ENCODE data around the gene TSBP1.
A peak's percentile ranks its signal among the peaks of the same experiment; 100 is the strongest.

The TSBP1 gene

DNA sequence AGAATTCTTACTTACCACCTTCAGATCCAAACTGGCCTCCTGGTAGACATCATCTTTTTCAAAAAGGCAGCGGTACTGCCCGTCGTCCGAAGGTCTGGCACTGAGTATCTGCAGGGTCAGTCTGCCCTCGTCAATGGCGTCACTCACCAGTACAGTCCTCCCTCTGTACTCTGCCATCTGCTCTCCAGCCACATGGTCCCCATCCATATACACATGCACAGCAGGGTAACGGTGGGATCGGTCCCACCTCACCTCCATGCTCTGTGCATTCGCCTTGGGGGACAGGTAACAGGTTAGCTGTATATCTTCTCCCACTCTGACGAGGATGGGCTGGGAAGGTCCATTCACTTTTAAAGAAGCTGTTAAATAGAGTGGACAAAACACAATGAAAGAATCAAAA is 24.3 kb upstream of the TSBP1 start:
- H3K27ac ChIP-seq (ENCODE audit: low read depth, low read length) = no peak overlapping the region
- peaks cover 48% of the 10 kb centered on the region for H3K4me1 ChIP-seq (ENCODE audit: control insufficient read depth, low read length)
- H4K20me1 ChIP-seq (ENCODE audit: control insufficient read depth, insufficient read depth, low read depth, low read length) = no peaks in the 10 kb centered on the region
- no peaks in the 10 kb centered on the region for H3K27me3 ChIP-seq (ENCODE audit: control insufficient read depth, low read length)
- H3K4me2 ChIP-seq (ENCODE audit: low read length) = no peak overlapping the region
- no peaks in the 10 kb centered on the region for H3K9me3 ChIP-seq (ENCODE audit: control insufficient read depth, insufficient read depth, low read length)
- no peak overlapping the region for H3K4me3 ChIP-seq (ENCODE audit: low read length)
- no peaks in the 10 kb centered on the region for H3K79me2 ChIP-seq (ENCODE audit: control insufficient read depth, low read length)
- H3K36me3 ChIP-seq (ENCODE audit: control insufficient read depth, low read length) = no peaks in the 10 kb centered on the region
- H3K9me2 ChIP-seq (replicated peaks; ENCODE audit: control insufficient read depth, low read length) = no peaks in the 10 kb centered on the region
- TF ChIP-seq EZH2phosphoT487 (IDR thresholded peaks at IDR 0.05; ENCODE audit: borderline replicate concordance, low read length) = no peak
- TF ChIP-seq, protein P1, sequence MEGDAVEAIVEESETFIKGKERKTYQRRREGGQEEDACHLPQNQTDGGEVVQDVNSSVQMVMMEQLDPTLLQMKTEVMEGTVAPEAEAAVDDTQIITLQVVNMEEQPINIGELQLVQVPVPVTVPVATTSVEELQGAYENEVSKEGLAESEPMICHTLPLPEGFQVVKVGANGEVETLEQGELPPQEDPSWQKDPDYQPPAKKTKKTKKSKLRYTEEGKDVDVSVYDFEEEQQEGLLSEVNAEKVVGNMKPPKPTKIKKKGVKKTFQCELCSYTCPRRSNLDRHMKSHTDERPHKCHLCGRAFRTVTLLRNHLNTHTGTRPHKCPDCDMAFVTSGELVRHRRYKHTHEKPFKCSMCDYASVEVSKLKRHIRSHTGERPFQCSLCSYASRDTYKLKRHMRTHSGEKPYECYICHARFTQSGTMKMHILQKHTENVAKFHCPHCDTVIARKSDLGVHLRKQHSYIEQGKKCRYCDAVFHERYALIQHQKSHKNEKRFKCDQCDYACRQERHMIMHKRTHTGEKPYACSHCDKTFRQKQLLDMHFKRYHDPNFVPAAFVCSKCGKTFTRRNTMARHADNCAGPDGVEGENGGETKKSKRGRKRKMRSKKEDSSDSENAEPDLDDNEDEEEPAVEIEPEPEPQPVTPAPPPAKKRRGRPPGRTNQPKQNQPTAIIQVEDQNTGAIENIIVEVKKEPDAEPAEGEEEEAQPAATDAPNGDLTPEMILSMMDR (IDR thresholded peaks at IDR 0.05; ENCODE audit: low read depth, low read length, poor library complexity, severe bottlenecking) = no peak
- H3F3A ChIP-seq (ENCODE audit: control insufficient read depth, insufficient read depth) = peaks cover 6% of the 10 kb centered on the region

DNA sequence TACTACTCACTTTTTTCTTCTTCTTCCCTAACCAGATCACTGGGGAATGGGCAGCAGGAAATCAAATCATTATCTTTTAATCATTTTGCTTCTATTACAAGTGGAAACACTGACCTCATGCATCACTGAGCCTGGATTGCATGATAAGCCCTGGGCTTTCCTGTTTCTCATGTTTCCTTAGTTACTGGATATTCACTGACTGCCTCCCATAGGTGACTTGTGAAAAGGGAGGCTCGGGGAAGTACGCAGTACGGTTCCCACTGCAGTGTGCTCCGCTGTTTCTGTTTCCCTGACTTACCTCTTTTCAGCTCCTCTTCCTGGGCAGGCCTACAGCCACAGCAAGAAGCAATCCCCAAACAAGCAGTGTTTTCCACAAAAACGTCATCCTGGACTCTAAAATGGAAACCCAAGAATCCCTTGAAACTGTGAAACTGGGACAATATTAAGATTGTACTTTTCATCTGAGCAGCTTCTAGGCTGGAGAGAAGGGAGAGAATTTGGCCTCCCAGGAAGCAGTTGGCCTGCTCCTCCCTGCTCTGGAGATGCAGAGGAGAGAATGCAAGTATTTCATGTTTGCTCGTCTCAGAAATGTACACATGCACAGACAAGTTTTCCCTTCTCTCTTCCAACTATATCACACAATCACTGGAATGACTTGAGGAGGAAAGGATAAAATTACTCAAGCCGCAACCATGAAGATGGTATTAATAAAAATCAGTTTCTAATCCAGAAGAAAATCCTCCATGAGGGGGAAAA is 22.1 kb upstream of the TSBP1 start:
- no peaks in the 10 kb centered on the region for H3K9me3 ChIP-seq (ENCODE audit: control insufficient read depth, insufficient read depth, low read length)
- H3K4me2 ChIP-seq (ENCODE audit: low read length) = peak overlapping the region; percentile 41
- H3K9me2 ChIP-seq (replicated peaks; ENCODE audit: control insufficient read depth, low read length) = no peaks in the 10 kb centered on the region
- H3K36me3 ChIP-seq (ENCODE audit: control insufficient read depth, low read length) = no peaks in the 10 kb centered on the region
- no peaks in the 10 kb centered on the region for H4K20me1 ChIP-seq (ENCODE audit: control insufficient read depth, insufficient read depth, low read depth, low read length)
- no peaks in the 10 kb centered on the region for H3K79me2 ChIP-seq (ENCODE audit: control insufficient read depth, low read length)
- H3K27me3 ChIP-seq (ENCODE audit: control insufficient read depth, low read length) = no peaks in the 10 kb centered on the region
- H3F3A ChIP-seq (ENCODE audit: control insufficient read depth, insufficient read depth) = peaks cover 6% of the 10 kb centered on the region
- H3K27ac ChIP-seq (ENCODE audit: low read depth, low read length) = no peak overlapping the region
- TF ChIP-seq EZH2phosphoT487 (IDR thresholded peaks at IDR 0.05; ENCODE audit: borderline replicate concordance, low read length) = no peak
- TF ChIP-seq, protein P1 (IDR thresholded peaks at IDR 0.05; ENCODE audit: low read depth, low read length, poor library complexity, severe bottlenecking) = no peak
- H3K4me1 ChIP-seq (ENCODE audit: control insufficient read depth, low read length) = peaks cover 45% of the 10 kb centered on the region
- peak overlapping the region; percentile 11; the same call in 1 of the 2 replicates for H3K4me3 ChIP-seq (ENCODE audit: low read length)

- Histone ChIP-seq H3K36me3 (ENCODE audit: control insufficient read depth, low read length) (no peaks in the 10 kb centered on the region), H3K27me3 (ENCODE audit: control insufficient read depth, low read length) (no peaks in the 10 kb centered on the region), H3K9me2 (replicated peaks; ENCODE audit: control insufficient read depth, low read length) (no peaks in the 10 kb centered on the region), H3K27ac (ENCODE audit: low read depth, low read length) (no peak overlapping the region), H3K4me1 (ENCODE audit: control insufficient read depth, low read length) (peaks cover 25% of the 10 kb centered on the region), H3K9me3 (ENCODE audit: control insufficient read depth, insufficient read depth, low read length) (no peaks in the 10 kb centered on the region), H3F3A (ENCODE audit: control insufficient read depth, insufficient read depth) (no peaks in the 10 kb centered on the region; the same call in 1 of the 2 replicates), H3K4me3 (ENCODE audit: low read length) (no peak overlapping the region), H3K4me2 (ENCODE audit: low read length) (no peak overlapping the region), H3K79me2 (ENCODE audit: control insufficient read depth, low read length) (no peaks in the 10 kb centered on the region), H4K20me1 (ENCODE audit: control insufficient read depth, insufficient read depth, low read depth, low read length) (no peaks in the 10 kb centered on the region)
- TF ChIP-seq, protein P1 (IDR thresholded peaks at IDR 0.05; ENCODE audit: low read depth, low read length, poor library complexity, severe bottlenecking) = no peak
- no peak for TF ChIP-seq EZH2phosphoT487 (IDR thresholded peaks at IDR 0.05; ENCODE audit: borderline replicate concordance, low read length)
These were observed 19.8 kb upstream of the TSBP1 start for GRCh38 chr6:32391505-32391904.
